Measurements from ENCODE around the gene ERRFI1. TPM values are rescaled to one million over a fixed set of nuclear protein-coding genes. Genes with fewer than 3 reads are reported as not detected.

ERRFI1 gene
- total RNA-seq, 1 experiment from 2014 or later = not detected

DNA sequence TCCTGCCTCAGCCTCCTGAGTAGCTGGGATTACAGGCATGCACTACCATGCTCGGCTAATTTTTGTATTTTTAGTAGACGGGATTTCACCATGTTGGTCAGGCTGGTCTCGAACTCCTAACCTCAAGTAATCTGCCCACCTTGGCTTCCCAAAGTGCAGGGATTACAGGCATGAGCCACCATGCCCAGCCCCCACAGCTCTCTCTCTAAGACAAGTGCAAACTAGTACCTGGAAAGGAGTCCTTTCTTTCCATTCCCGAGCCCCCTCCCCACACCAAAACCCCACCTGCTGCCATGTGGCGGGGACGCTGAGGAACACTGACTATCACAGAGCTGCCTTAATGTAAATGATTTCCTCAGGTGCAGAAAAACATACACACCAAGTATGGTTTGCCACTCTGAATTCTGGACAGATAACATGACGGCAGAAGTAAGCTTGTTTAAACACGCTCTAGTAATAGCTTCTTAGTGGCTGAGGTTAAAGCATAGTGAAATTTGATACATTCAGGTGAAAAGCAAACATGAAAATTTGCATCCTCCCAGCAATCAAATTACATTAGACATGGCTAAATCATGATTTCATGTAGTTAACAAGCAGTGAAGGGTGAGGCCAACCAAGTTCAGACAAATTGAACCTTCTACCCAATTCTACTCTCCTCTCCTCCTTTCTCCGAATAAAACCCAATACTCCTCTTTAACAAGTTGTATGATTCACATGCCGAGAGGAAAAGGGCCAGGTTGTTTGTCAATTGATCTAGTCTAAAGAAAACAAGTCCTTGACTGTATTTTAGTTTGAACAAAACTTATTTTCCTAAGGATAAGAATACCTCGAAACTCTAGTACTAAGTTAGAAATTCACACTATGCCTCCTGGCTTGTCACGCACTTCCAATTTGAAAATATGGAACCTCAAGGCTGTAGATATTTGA lies 19.8 kb downstream of the ERRFI1 start:
- Histone ChIP-seq H3K36me3 (ENCODE audit: insufficient read depth, low read length) (no peaks in the 10 kb centered on the region), H2AFZ (ENCODE audit: low read length) (no peak overlapping the region), H3K9me2 (replicated peaks; ENCODE audit: insufficient read depth, low read length) (no peaks in the 10 kb centered on the region), H4K20me1 (ENCODE audit: insufficient read depth, low read depth, low read length) (no peaks in the 10 kb centered on the region), H3K4me2 (ENCODE audit: low read depth, low read length, poor library complexity, severe bottlenecking) (no peak overlapping the region), H3K9me3 (ENCODE audit: low read length) (no peaks in the 10 kb centered on the region), H3K4me3 (ENCODE audit: low read length) (no peak overlapping the region), H3K79me2 (ENCODE audit: low read length) (no peaks in the 10 kb centered on the region), H3K4me1 (ENCODE audit: low read length) (no peaks in the 10 kb centered on the region), H3K27ac (ENCODE audit: low read length) (no peak overlapping the region), H3K9ac (ENCODE audit: low read length) (no peak overlapping the region), H3K27me3 (ENCODE audit: low read length) (no peaks in the 10 kb centered on the region)
- no peak for DNase-seq

DNA sequence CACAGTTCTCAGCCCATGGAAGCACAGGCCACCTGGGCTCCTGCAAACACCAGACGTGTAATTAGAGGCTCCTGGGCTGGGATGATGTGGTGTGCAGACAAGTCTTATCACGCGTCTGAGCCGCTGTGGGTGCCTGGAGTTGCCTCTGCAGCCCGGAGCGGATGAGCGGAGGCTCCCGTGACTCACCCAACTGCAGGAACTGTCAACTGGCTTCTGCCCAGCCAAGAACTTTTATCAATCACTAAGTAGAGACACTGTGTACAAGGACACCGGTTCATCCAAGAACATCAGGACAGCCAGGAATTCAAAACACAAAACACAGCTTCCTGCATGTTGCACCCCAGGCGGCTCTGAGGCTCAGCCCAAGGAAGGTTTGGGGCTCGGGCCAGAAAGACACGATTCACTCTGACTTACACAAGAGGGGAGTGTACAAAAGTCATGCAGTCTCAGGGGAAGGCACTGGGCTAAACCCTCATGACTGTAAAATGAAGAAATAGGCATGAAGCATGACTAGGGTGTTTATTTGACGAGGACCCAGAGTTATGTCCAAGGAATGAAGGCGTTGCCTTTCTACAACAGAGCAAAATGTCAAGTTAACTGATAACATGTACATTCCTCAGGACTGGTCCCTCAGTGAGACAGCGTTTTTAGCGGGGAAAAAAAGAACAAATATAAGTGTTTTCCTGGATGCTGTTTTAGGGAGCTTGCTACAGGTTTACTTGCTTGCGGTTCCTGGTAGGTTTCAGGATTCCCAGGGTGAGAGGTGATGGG lies 21.1 kb downstream of the ERRFI1 start:
- Histone ChIP-seq H3K9ac (ENCODE audit: low read length) (no peak overlapping the region), H3K36me3 (ENCODE audit: insufficient read depth, low read length) (no peaks in the 10 kb centered on the region), H4K20me1 (ENCODE audit: insufficient read depth, low read depth, low read length) (no peaks in the 10 kb centered on the region), H2AFZ (ENCODE audit: low read length) (no peak overlapping the region), H3K4me2 (ENCODE audit: low read depth, low read length, poor library complexity, severe bottlenecking) (no peak overlapping the region), H3K27ac (ENCODE audit: low read length) (no peak overlapping the region), H3K4me3 (ENCODE audit: low read length) (no peak overlapping the region), H3K4me1 (ENCODE audit: low read length) (no peaks in the 10 kb centered on the region), H3K9me2 (replicated peaks; ENCODE audit: insufficient read depth, low read length) (no peaks in the 10 kb centered on the region), H3K79me2 (ENCODE audit: low read length) (no peaks in the 10 kb centered on the region), H3K27me3 (ENCODE audit: low read length) (no peaks in the 10 kb centered on the region), H3K9me3 (ENCODE audit: low read length) (no peaks in the 10 kb centered on the region)
- DNase-seq = no peak

GRCh38 chr1:8004113-8004802 lies 21.9 kb downstream of the ERRFI1 start:
- no peak overlapping the region for H3K4me3 ChIP-seq (ENCODE audit: low read length)
- H4K20me1 ChIP-seq (ENCODE audit: insufficient read depth, low read depth, low read length) = no peaks in the 10 kb centered on the region
- H3K36me3 ChIP-seq (ENCODE audit: insufficient read depth, low read length) = no peaks in the 10 kb centered on the region
- no peak overlapping the region for H3K27ac ChIP-seq (ENCODE audit: low read length)
- H3K79me2 ChIP-seq (ENCODE audit: low read length) = no peaks in the 10 kb centered on the region
- H3K4me1 ChIP-seq (ENCODE audit: low read length) = no peaks in the 10 kb centered on the region
- DNase-seq = no peak
- no peak overlapping the region for H3K9ac ChIP-seq (ENCODE audit: low read length)
- no peak overlapping the region for H3K4me2 ChIP-seq (ENCODE audit: low read depth, low read length, poor library complexity, severe bottlenecking)
- no peaks in the 10 kb centered on the region for H3K27me3 ChIP-seq (ENCODE audit: low read length)
- H2AFZ ChIP-seq (ENCODE audit: low read length) = no peak overlapping the region
- no peaks in the 10 kb centered on the region for H3K9me2 ChIP-seq (replicated peaks; ENCODE audit: insufficient read depth, low read length)
- no peaks in the 10 kb centered on the region for H3K9me3 ChIP-seq (ENCODE audit: low read length)

- Histone ChIP-seq H3K9me3 (ENCODE audit: low read length) (no peaks in the 10 kb centered on the region), H3K27me3 (ENCODE audit: low read length) (no peaks in the 10 kb centered on the region), H3K4me3 (ENCODE audit: low read length) (no peak overlapping the region), H2AFZ (ENCODE audit: low read length) (no peak overlapping the region), H3K27ac (ENCODE audit: low read length) (no peak overlapping the region), H4K20me1 (ENCODE audit: insufficient read depth, low read depth, low read length) (no peaks in the 10 kb centered on the region), H3K4me1 (ENCODE audit: low read length) (no peaks in the 10 kb centered on the region), H3K9me2 (replicated peaks; ENCODE audit: insufficient read depth, low read length) (no peaks in the 10 kb centered on the region), H3K9ac (ENCODE audit: low read length) (no peak overlapping the region), H3K4me2 (ENCODE audit: low read depth, low read length, poor library complexity, severe bottlenecking) (no peak overlapping the region), H3K36me3 (ENCODE audit: insufficient read depth, low read length) (no peaks in the 10 kb centered on the region), H3K79me2 (ENCODE audit: low read length) (no peaks in the 10 kb centered on the region)
- no peak for DNase-seq
These were observed 22.5 kb downstream of the ERRFI1 start for GRCh38 chr1:8003438-8004112.

- H3K9me3 ChIP-seq (ENCODE audit: low read length) = no peaks in the 10 kb centered on the region
- H3K27me3 ChIP-seq (ENCODE audit: low read length) = no peaks in the 10 kb centered on the region
- no peaks in the 10 kb centered on the region for H4K20me1 ChIP-seq (ENCODE audit: insufficient read depth, low read depth, low read length)
- H3K9ac ChIP-seq (ENCODE audit: low read length) = no peak overlapping the region
- H3K4me1 ChIP-seq (ENCODE audit: low read length) = no peaks in the 10 kb centered on the region
- H2AFZ ChIP-seq (ENCODE audit: low read length) = no peak overlapping the region
- DNase-seq = no peak
- no peak overlapping the region for H3K4me3 ChIP-seq (ENCODE audit: low read length)
- no peaks in the 10 kb centered on the region for H3K9me2 ChIP-seq (replicated peaks; ENCODE audit: insufficient read depth, low read length)
- H3K27ac ChIP-seq (ENCODE audit: low read length) = no peak overlapping the region
- H3K79me2 ChIP-seq (ENCODE audit: low read length) = no peaks in the 10 kb centered on the region
- H3K4me2 ChIP-seq (ENCODE audit: low read depth, low read length, poor library complexity, severe bottlenecking) = no peak overlapping the region
- H3K36me3 ChIP-seq (ENCODE audit: insufficient read depth, low read length) = no peaks in the 10 kb centered on the region
These were observed 23.2 kb downstream of the ERRFI1 start for GRCh38 chr1:8002921-8003320.

- Histone ChIP-seq H3K27ac (ENCODE audit: low read length) (no peak overlapping the region), H3K9me3 (ENCODE audit: low read length) (no peaks in the 10 kb centered on the region), H4K20me1 (ENCODE audit: insufficient read depth, low read depth, low read length) (no peaks in the 10 kb centered on the region), H3K4me1 (ENCODE audit: low read length) (no peaks in the 10 kb centered on the region), H3K9ac (ENCODE audit: low read length) (no peak overlapping the region), H3K4me3 (ENCODE audit: low read length) (no peak overlapping the region), H3K36me3 (ENCODE audit: insufficient read depth, low read length) (no peaks in the 10 kb centered on the region), H3K79me2 (ENCODE audit: low read length) (no peaks in the 10 kb centered on the region), H3K9me2 (replicated peaks; ENCODE audit: insufficient read depth, low read length) (no peaks in the 10 kb centered on the region), H3K27me3 (ENCODE audit: low read length) (no peaks in the 10 kb centered on the region), H3K4me2 (ENCODE audit: low read depth, low read length, poor library complexity, severe bottlenecking) (no peak overlapping the region), H2AFZ (ENCODE audit: low read length) (no peak overlapping the region)
- no peak for DNase-seq
These were observed 23.7 kb downstream of the ERRFI1 start for GRCh38 chr1:8002329-8002910.

GRCh38 chr1:7995437-7995836 lies 30.7 kb downstream of the ERRFI1 start:
- no peak overlapping the region for H3K27ac ChIP-seq (ENCODE audit: low read length)
- no peak overlapping the region for H3K9ac ChIP-seq (ENCODE audit: low read length)
- H2AFZ ChIP-seq (ENCODE audit: low read length) = no peak overlapping the region
- no peak overlapping the region for H3K4me2 ChIP-seq (ENCODE audit: low read depth, low read length, poor library complexity, severe bottlenecking)
- H3K27me3 ChIP-seq (ENCODE audit: low read length) = no peaks in the 10 kb centered on the region
- H4K20me1 ChIP-seq (ENCODE audit: insufficient read depth, low read depth, low read length) = no peaks in the 10 kb centered on the region
- DNase-seq = no peak
- no peaks in the 10 kb centered on the region for H3K9me2 ChIP-seq (replicated peaks; ENCODE audit: insufficient read depth, low read length)
- H3K36me3 ChIP-seq (ENCODE audit: insufficient read depth, low read length) = no peaks in the 10 kb centered on the region
- H3K4me3 ChIP-seq (ENCODE audit: low read length) = no peak overlapping the region
- H3K9me3 ChIP-seq (ENCODE audit: low read length) = no peaks in the 10 kb centered on the region
- H3K79me2 ChIP-seq (ENCODE audit: low read length) = no peaks in the 10 kb centered on the region
- no peaks in the 10 kb centered on the region for H3K4me1 ChIP-seq (ENCODE audit: low read length)

Measured in Karpas-422 (cell line).